Measurements from ENCODE around the gene PEF1.
A peak's percentile ranks its signal among the peaks of the same experiment; 100 is the strongest.

Gene PEF1

GRCh38 chr1:31670593-31670964 lies 25.9 kb upstream of the PEF1 start:
- DNase-seq, result no peak

- DNase-seq, result peak; percentile 14 to 16
Observed at GRCh38 chr1:31669786-31670592, 25.3 kb upstream of the PEF1 start.

- no peak for DNase-seq
Observed at GRCh38 chr1:31669433-31669785, 24.7 kb upstream of the PEF1 start.

GRCh38 chr1:31668303-31668883 lies 23.7 kb upstream of the PEF1 start:
- no peak for DNase-seq

- no peak for DNase-seq
Observed at GRCh38 chr1:31667065-31667785, 22.5 kb upstream of the PEF1 start.

GRCh38 chr1:31666263-31666963 lies 21.7 kb upstream of the PEF1 start:
- no peak for DNase-seq

GRCh38 chr1:31665234-31665878 lies 20.7 kb upstream of the PEF1 start:
- DNase-seq, result no peak

- no peak for DNase-seq
Observed at GRCh38 chr1:31664528-31664927, 19.9 kb upstream of the PEF1 start.

GRCh38 chr1:31663622-31664452 lies 19.2 kb upstream of the PEF1 start:
- DNase-seq, result peak; percentile 49 to 63

- DNase-seq, result no peak
Observed at GRCh38 chr1:31662463-31662862, 17.8 kb upstream of the PEF1 start.

- no peak for DNase-seq
Observed at GRCh38 chr1:31661856-31662255, 17.2 kb upstream of the PEF1 start.

- DNase-seq, result no peak
Observed at GRCh38 chr1:31660871-31661455, 16.3 kb upstream of the PEF1 start.

- no peak for DNase-seq
Observed at GRCh38 chr1:31659889-31660288, 15.2 kb upstream of the PEF1 start.

GRCh38 chr1:31658721-31659120 lies 14.0 kb upstream of the PEF1 start:
- DNase-seq, result no peak

- DNase-seq, result no peak
Observed at GRCh38 chr1:31657972-31658510, 13.4 kb upstream of the PEF1 start.

- DNase-seq, result no peak
Observed at GRCh38 chr1:31657020-31657804, 12.5 kb upstream of the PEF1 start.

- no peak for DNase-seq
Observed at GRCh38 chr1:31655756-31656155, 11.1 kb upstream of the PEF1 start.

GRCh38 chr1:31655104-31655503 lies 10.4 kb upstream of the PEF1 start:
- no peak for DNase-seq

- DNase-seq, result no peak
Observed at GRCh38 chr1:31654474-31654776, 9.7 kb upstream of the PEF1 start.

- no peak for DNase-seq
Observed at GRCh38 chr1:31653717-31654473, 9.2 kb upstream of the PEF1 start.
